Cardiac septum (tissue), 1 donor: ENCODE measurements around the gene CKMT2. TPM values are rescaled to one million over a fixed set of nuclear protein-coding genes. Genes with fewer than 3 reads are reported as not detected.
"Not testable (repeated sequence)": the region's sequence is repeated elsewhere in the genome, so short reads cannot be mapped to it uniquely, and the experiment has no call there.

Experiments
- DNase-seq: peaks from one replicate; pipeline ENCODE4 v3.0.0-alpha.2; 2020; ENCODE audit warnings: low spot score
- intact Hi-C: fragments of 100-400 bp; cut with DNase I; formaldehyde crosslinking; loops from one replicate; pipeline ENCODE4 v1.14.0; 2022
- total RNA-seq: library from RNA; stranded (reverse); fragmentation: NEBNext Ultra II Directional; extraction: Animal tissue kit (Norgen Biotek cat#: 25700); gene quantifications from one replicate; pipeline ENCODE4 v1.2.1, GENCODE V29; 2021
- donor health status: DM: no; HTN: no; CAD: no.

Gene CKMT2
- total RNA-seq, 1 donor from 2014 or later = 1,231 TPM

- no peak for DNase-seq
- intact Hi-C loops = no loop called here
Measured at GRCh38 chr5:81292130-81292529, 59.0 kb downstream of the CKMT2 start.

GRCh38 chr5:81294021-81294420 lies 60.9 kb downstream of the CKMT2 start:
- intact Hi-C loops = not testable (repeated sequence)

GRCh38 chr5:81297531-81297930 lies 64.4 kb downstream of the CKMT2 start:
- intact Hi-C loops = no loop called here
- no peak for DNase-seq

More at GRCh38 chr5:81294021-81294420, 60.9 kb downstream of the CKMT2 start:
- DNase-seq = not testable (repeated sequence)

- no peak for DNase-seq
- intact Hi-C loops = loop anchor here (5.0 kb wide), 1 partner anchor 69 kb away; the partner anchor contains the start of gene CKMT2
Measured at GRCh38 chr5:81300921-81301270, 67.8 kb downstream of the CKMT2 start.

- intact Hi-C loops = loop anchor here (5.0 kb wide), 1 partner anchor 69 kb away; the partner anchor contains the start of gene CKMT2
- peak; percentile 97 for DNase-seq
Measured at GRCh38 chr5:81301271-81302015, 68.3 kb downstream of the CKMT2 start, which contains the start of gene ZCCHC9. TSS of gene ZCCHC9 (plus strand) at chr5:81301587. CDS start at chr5:81304758, 3,171 bp downstream.

GRCh38 chr5:81302596-81302995 lies 69.5 kb downstream of the CKMT2 start:
- intact Hi-C loops = loop anchor here (5.0 kb wide), 1 partner anchor 70 kb away; the partner anchor contains the start of gene CKMT2
- DNase-seq = no peak

GRCh38 chr5:81303563-81303962 lies 70.4 kb downstream of the CKMT2 start:
- intact Hi-C loops = loop anchor here (5.0 kb wide), 1 partner anchor 71 kb away; the partner anchor contains the start of gene CKMT2
- DNase-seq = no peak

- no peak for DNase-seq
- intact Hi-C loops = no loop called here
Measured at GRCh38 chr5:81305785-81306184, 72.7 kb downstream of the CKMT2 start.

- no peak for DNase-seq
- intact Hi-C loops = no loop called here
Measured at GRCh38 chr5:81308836-81309235, 75.7 kb downstream of the CKMT2 start.

GRCh38 chr5:81310402-81311063 lies 77.4 kb downstream of the CKMT2 start:
- no peak for DNase-seq
- intact Hi-C loops = no loop called here

- intact Hi-C loops = no loop called here
- DNase-seq = no peak
Measured at GRCh38 chr5:81313278-81313677, 80.2 kb downstream of the CKMT2 start.

GRCh38 chr5:81313686-81314085 lies 80.6 kb downstream of the CKMT2 start:
- intact Hi-C loops = no loop called here
- DNase-seq = no peak

- DNase-seq = no peak
- intact Hi-C loops = no loop called here
Measured at GRCh38 chr5:81314581-81314980, 81.5 kb downstream of the CKMT2 start.

GRCh38 chr5:81315336-81315735 lies 82.2 kb downstream of the CKMT2 start:
- intact Hi-C loops = no loop called here
- DNase-seq = no peak

GRCh38 chr5:81315830-81316229 lies 82.7 kb downstream of the CKMT2 start:
- DNase-seq = no peak
- intact Hi-C loops = no loop called here

Other genes with a start within 250 kb of the CKMT2 start
- gene ZCCHC9, start 68.3 kb downstream of the CKMT2 start, total RNA-seq = 10.9 TPM
- gene ACOT12, start 160.8 kb downstream of the CKMT2 start, total RNA-seq = not detected